GM12874 (cell line): ENCODE measurements around the gene SLCO3A1.

Source experiments
- CTCF ChIP-seq: IDR thresholded peaks from 2 replicates; pipeline ENCODE4 v1.5.1; 2011; ENCODE audit warnings: low read depth, mild to moderate bottlenecking, control low read depth, low read length, moderate library complexity; ENCODE audit not compliant: insufficient read depth

The SLCO3A1 gene

GRCh38 chr15:91889111-91889815 lies 35.8 kb downstream of the SLCO3A1 start:
- TF ChIP-seq CTCF, result no peak

DNA sequence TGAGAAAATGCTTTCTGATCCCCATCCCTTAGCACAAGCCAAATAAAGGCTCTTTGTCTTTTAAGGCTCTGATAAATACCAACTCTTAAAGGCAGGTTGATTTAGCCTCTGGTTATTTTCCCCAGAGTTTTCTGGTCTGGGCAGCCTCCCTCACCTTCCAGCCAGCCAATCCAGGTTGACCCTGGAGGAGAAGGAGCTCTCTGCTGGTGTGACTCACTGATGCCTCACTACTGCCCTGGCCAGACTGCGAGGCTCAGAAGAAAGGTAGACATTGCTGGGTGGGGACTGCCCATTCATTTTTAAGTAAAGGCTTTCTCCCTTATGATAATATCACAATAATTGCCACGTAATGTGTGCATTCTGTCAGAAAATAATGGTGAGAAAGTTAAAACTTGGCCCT lies 37.1 kb downstream of the SLCO3A1 start:
- TF ChIP-seq CTCF, result no peak

DNA sequence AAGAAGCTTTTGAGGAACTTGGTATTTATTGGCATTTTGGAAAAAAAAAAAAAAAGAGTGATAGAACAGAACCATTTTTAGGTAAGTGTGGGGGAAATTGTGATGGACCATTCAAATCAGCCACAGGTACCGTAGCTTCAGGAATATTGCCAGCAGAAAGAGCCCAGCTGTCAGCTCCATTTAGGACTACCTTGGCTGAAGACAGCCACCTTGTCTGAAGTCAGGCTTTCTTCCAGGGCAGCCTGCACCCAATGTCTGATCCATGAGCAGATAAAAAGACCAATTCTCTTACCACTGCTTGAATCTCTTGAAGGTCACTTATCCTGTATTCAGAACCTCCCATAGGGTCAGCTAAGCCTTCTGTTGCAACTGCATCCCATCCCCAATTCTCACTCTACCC lies 37.6 kb downstream of the SLCO3A1 start:
- no peak for TF ChIP-seq CTCF

- no peak for TF ChIP-seq CTCF
Observed at GRCh38 chr15:91891788-91892345, 38.4 kb downstream of the SLCO3A1 start.

DNA sequence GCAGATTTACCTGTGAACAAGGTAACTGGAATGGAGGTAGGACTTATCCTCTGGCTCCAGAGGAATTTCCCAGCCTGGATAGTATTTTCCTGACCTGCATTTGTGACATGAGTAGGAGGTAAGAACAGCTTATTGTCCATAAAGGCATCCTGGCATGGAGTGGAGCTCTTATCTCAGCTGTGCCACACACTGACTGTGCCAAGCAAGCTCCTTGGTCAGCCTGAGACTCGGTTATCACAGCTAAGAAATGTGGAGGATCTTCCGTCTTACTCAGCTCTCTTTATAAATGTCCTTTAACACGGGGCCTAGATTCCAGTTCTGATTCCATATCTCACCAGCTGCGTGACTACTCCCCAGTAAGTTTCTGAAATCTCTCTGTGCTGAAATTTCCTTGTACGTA lies 38.9 kb downstream of the SLCO3A1 start:
- TF ChIP-seq CTCF, result no peak

DNA sequence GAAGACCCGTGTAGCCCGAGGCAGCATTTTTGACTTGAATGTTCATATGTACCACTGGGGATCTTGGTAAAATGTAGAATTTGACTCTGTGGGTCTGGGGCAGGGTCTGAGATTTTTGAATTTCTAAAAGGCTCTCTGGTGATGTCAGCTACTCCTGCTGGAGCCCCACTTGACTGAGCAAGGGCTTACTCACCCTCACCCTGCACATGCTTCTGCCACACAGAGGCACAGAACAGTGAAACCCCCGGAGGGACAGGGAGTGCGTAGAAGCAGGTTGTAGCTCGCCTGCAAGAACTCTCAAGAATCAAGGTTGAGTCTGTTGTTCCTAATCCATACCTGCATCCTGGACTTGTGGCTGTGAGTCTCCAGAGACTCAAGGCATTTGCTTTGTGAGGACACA lies 41.1 kb downstream of the SLCO3A1 start:
- no peak for TF ChIP-seq CTCF

GRCh38 chr15:91895051-91895450 lies 41.5 kb downstream of the SLCO3A1 start:
- TF ChIP-seq CTCF, result no peak
